GM21390 (cell line): ENCODE results near the gene PRKG1.
A peak's percentile ranks its signal among the peaks of the same experiment; 100 is the strongest.

Experiments
- ATAC-seq: cut with Tn5 transposase; IDR thresholded peaks from one replicate; pipeline ENCODE4 v1.9.1; 2021; ENCODE audit not compliant: unreplicated experiment

PRKG1 gene

GRCh38 chr10:51838471-51838870 is 764.2 kb downstream of the PRKG1 start:
- ATAC-seq, result no peak

GRCh38 chr10:51843966-51844365 is 769.7 kb downstream of the PRKG1 start:
- no peak for ATAC-seq

- ATAC-seq, result peak; percentile 80
These were observed 772.7 kb downstream of the PRKG1 start for GRCh38 chr10:51846856-51847506.

DNA sequence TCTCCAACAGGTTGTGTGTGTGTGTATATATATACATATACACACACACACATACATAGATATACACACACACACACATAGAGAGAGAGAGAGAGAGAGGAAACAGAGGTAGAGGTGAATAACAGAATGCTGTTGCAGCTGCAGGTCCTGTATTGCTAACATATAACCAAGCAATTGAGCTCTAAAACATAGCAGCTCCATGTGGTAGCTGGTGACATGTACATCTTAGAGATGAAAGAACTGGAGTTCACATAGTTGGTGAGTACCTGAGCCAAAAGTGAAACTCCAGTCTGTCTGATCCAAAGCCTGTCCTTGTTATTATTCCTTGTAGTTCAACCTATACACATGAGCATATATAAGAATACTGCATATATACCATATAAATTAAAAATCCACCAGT is 778.0 kb downstream of the PRKG1 start:
- ATAC-seq, result no peak

DNA sequence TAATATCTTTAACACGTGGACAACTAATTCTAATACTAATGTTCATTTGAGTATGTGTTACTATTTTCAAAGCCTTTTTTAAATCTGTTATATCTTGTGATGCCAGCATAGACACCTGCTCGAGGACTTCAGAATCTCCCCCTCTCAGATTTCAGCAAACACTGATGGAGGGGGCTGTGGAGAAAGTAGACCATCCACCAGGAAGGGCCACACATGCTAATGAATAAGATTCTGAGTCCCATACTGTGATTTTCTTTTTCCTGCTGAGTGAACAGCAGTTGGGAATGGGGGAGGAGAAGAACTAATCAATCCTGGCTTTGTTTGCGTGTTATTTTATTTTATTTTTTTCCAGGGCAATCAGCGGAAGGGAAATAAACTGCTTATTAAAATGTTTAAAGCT is 783.0 kb downstream of the PRKG1 start:
- ATAC-seq, result no peak

DNA sequence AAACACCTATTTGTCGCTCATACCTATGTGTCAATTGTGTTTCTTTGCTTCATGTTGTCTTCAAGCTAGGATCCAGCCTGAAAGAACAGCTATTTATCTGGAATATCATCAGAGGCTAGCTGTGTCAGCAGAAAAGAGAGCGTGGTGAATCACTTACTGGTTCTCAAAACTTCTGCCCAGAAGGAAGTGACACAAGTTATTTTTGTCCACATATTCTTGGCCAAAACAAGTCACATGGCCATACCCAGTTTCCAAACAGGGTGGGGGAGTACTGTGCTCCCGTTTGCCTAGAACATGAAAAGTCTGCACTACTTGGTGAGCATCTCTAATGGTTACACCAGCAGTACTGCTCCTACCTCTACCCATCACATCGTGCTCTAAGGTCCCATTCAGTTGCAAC is 786.0 kb downstream of the PRKG1 start:
- peak; percentile 80 for ATAC-seq

DNA sequence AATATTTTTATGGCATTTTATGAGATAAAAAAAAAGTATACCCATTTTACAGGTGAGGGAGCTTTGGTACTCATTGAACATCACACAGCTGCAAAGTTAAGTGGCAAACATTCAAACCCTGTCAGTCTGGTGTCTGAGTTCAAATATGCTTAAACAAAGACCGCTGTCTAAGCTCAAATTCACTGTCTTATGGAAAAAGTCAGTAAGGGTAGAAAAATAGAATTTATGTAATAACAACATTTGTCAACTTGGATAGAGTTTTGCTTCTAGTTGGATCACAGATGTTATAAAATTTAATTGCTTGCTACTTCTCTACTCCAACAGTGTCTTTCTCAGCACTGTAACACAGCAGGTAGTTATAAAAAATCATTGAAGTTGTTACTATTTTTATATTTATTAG is 786.8 kb downstream of the PRKG1 start:
- ATAC-seq, result no peak

DNA sequence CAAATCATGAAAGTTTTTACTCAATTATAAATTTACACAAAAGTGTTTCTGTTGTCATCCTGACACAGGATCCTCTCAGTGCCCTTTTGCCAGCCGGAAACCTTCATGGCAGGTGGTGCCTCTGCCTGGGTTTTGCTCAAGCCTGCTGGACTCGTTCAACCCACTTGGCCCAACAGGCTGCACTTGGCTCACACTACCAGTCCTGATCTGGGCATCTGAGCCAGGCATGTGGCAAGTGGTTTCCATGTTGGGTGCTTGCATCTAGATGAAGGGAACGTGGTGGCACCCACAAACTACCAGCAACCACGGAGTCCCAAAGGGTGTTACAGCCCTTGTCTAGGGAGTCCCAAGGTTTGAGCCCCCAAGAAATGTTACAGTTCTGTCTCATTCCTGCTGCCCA is 787.4 kb downstream of the PRKG1 start:
- no peak for ATAC-seq

DNA sequence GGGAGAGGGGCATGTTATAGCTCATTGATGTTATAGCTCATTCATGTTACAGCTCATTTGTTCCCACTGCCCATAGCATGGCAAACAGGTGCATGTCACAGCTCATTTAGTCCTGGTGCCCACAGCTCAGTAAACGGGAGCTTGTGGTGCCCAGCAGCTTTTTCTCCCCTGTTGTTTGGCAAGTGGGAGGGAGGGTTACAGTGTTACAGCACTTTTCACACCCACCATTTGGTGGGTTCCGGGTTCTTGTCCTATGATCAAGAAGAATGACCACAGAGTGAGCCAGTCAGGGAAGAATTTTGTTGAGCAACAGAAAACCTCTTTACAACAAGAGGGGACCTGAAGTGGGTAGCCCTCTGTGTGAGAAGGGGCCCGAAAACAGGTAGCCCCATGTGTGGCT is 787.9 kb downstream of the PRKG1 start:
- no peak for ATAC-seq

- ATAC-seq, result no peak
These were observed 793.7 kb downstream of the PRKG1 start for GRCh38 chr10:51867956-51868355.

DNA sequence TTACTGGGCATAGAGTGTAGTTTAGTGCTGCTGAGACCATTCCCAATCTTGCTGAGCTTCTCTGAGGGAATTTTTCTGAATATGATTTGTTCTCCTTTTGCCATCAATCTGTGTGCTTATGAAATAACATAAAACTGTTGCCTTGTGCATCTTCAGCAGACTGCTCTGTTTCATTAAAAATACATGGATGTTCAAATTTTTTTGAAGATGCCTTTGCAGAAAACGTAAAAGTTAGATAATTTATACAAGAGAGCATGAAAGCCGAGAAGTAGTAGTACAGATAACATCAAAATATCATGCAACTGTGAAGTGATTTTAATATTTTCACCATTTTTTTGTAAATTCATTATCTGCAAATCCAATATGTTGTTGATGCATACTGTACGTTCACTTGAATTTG is 799.8 kb downstream of the PRKG1 start:
- ATAC-seq, result no peak

- ATAC-seq, result no peak
These were observed 801.3 kb downstream of the PRKG1 start for GRCh38 chr10:51875610-51876009.

DNA sequence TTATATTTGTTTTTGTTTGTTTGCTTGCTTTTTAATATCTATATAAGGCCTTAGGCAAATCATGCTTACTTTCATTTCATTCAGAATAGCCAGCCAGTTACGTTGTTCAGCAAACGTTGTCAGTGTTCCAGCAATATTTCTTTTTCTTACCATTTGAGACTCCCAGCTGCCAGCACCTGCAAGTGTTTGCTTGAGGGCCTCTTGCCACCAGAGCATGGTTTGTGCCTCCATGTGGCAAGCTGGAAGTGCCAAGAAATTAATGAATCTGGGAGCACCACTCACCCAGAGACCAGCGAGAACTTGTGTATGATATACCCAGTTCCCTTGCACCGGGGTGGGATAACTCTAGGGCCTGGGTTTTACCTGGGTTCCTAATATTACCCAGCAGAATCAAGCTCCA is 802.2 kb downstream of the PRKG1 start:
- no peak for ATAC-seq

- no peak for ATAC-seq
These were observed 802.7 kb downstream of the PRKG1 start for GRCh38 chr10:51876979-51877378.

GRCh38 chr10:51877636-51878035 is 803.3 kb downstream of the PRKG1 start:
- no peak for ATAC-seq

GRCh38 chr10:51878695-51879094 is 804.4 kb downstream of the PRKG1 start:
- ATAC-seq, result peak; percentile 12

GRCh38 chr10:51879238-51879637 is 805.0 kb downstream of the PRKG1 start:
- peak; percentile 92 for ATAC-seq

DNA sequence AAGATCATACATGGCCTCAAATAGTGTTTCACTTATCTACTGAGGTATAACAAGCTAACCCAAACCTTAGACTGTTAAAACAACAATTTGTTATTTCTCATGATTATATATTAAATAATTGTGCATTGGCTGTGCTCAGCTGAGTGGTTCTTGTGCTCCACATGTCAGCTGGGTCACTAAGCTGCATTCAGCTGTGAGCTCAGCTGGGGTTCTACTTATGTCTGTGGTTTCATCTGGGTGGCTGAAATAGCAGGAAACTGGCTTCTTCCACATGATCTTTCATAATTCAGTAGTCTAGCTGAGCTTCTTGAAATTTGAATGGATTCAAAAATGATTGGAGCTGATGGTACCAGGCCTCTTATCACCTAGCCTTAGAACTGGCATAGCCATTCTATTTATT is 806.9 kb downstream of the PRKG1 start:
- ATAC-seq, result no peak

- no peak for ATAC-seq
These were observed 812.3 kb downstream of the PRKG1 start for GRCh38 chr10:51886438-51887068.

DNA sequence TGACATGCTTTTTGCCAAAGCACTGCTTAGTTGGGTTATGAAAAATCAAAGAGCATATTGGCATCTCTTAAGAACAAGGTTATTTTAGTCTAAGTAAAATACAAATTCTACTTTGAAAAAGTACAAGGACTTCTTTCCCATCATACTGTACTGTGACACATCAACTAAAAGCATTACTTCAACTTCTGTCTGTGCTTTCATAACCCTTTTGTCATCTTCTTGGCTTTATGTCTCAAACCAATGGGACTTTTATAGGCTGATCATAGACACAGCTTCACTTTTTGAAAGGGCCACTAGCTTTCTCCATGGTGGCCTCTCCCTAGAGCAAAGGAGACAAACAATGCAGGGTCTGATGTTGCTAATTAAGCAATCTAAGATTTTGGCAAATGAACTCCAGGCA is 814.0 kb downstream of the PRKG1 start:
- no peak for ATAC-seq

DNA sequence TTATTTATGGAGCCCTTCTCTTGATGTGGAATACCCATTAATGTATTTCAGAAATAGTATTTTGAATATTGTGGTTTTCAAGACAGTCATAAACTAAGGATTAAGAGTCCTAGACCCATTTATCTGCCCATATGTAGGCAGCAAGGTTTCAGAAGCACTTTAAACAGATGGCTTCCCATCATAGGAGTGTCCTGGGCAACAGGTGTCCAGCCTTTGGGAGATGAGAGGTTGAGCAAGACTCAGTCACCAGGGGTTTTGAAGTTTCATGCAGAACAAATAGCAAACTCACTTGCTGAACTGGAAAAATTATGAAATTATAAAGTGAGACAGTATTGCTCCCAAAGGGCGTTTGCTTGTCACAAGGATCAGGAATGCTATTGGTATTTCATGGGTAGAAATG is 818.0 kb downstream of the PRKG1 start:
- no peak for ATAC-seq

GRCh38 chr10:51892965-51893658 is 818.8 kb downstream of the PRKG1 start:
- ATAC-seq, result no peak
